T-cell (primary cell): Measurements from ENCODE around the gene DHRSX. TPM values are rescaled to one million over a fixed set of nuclear protein-coding genes. Genes with fewer than 3 reads are reported as not detected.
"Not testable (repeated sequence)": the region's sequence is repeated elsewhere in the genome, so short reads cannot be mapped to it uniquely, and the experiment has no call there.

Experiments
- ATAC-seq, 4 experiments: fragments of 200-7000 bp in 3 of 4; fragments of 150-1000 bp in 1 of 4; cut with Tn5 transposase; replicated peaks in 1 of 4; 1 replicate in 3 of 4; 2 replicates in 1 of 4; pipeline ENCODE4 v1.10.0; 2021; ENCODE audit warnings: moderate library complexity in 3 of 4, mild to moderate bottlenecking in 2 of 4, moderate number of reproducible peaks in 1 of 4
- CTCF ChIA-PET, 2 donors: fragments of 300-600 bp; sonication (Branson Sonifier 250); formaldehyde crosslinking; loops; one replicate each; lab custom pipeline; 2022; ENCODE audit warnings: antibody characterized with exemption in 2 of 2; lab: Charles Lee
- POLR2A ChIA-PET, 2 donors: fragments of 300-600 bp; sonication (Branson Sonifier 250); formaldehyde crosslinking; loops; one replicate each; lab custom pipeline; 2022; ENCODE audit warnings: antibody characterized with exemption in 2 of 2; lab: Charles Lee
- DNase-seq, 35 experiments: peaks; one replicate each; pipeline versions ENCODE4 v3.0.0 to v3.0.0-alpha.2; 2013 to 2023
- H3K27ac ChIP-seq: one replicate; pipeline ENCODE4 v1.5.1; 2013; ENCODE audit warnings: low read length
- H3K27me3 ChIP-seq, 2 experiments: replicated peaks in 1 of 2; 1 replicate in 1 of 2; 2 replicates in 1 of 2; pipeline versions ENCODE4 v1.6.1 to v1.7.0; 2013; ENCODE audit warnings: low read length in 1 of 2, mixed read lengths in 1 of 2; ENCODE audit not compliant: control insufficient read depth in 2 of 2, insufficient read depth in 2 of 2; ENCODE audit errors: extremely low read depth in 1 of 2
- H3K36me3 ChIP-seq, 2 donors: 1 replicate in 1 of 2; 2 replicates in 1 of 2; pipeline versions ENCODE4 v1.6.1 to v1.7.0; 2013; ENCODE audit warnings: low read length in 1 of 2; ENCODE audit not compliant: control insufficient read depth in 2 of 2, insufficient read depth in 1 of 2; ENCODE audit errors: extremely low read depth in 1 of 2
- H3K4me1 ChIP-seq, 2 experiments: 1 replicate in 1 of 2; 2 replicates in 1 of 2; pipeline versions ENCODE4 v1.6.1 to v1.7.0; 2013; ENCODE audit warnings: low read length in 2 of 2, mixed read lengths in 1 of 2; ENCODE audit not compliant: insufficient read depth in 2 of 2, control insufficient read depth in 1 of 2; ENCODE audit errors: extremely low read depth in 1 of 2
- H3K4me3 ChIP-seq, 2 donors: 1 replicate in 1 of 2; 2 replicates in 1 of 2; pipeline versions ENCODE4 v1.5.1 to v1.7.0; 2013; ENCODE audit warnings: mild to moderate bottlenecking in 2 of 2, low read length in 1 of 2, moderate library complexity in 1 of 2; ENCODE audit not compliant: control insufficient read depth in 1 of 2; ENCODE audit errors: extremely low read depth in 1 of 2
- H3K9me3 ChIP-seq: 2 replicates; pipeline ENCODE4 v1.7.0; 2013
- H3K27ac Mint-ChIP-seq, 2 donors: one replicate each; pipeline ENCODE4 v1.8.0; 2020 to 2021; ENCODE audit warnings: mild to moderate bottlenecking in 2 of 2, mixed read lengths in 2 of 2
- H3K27me3 Mint-ChIP-seq, 2 donors: one replicate each; pipeline ENCODE4 v1.8.0; 2021 to 2022; ENCODE audit warnings: mixed read lengths in 2 of 2
- H3K36me3 Mint-ChIP-seq: one replicate; pipeline ENCODE4 v1.8.0; 2021; ENCODE audit warnings: mixed read lengths
- H3K4me1 Mint-ChIP-seq, 3 donors: one replicate each; pipeline ENCODE4 v1.8.0; 2020 to 2022; ENCODE audit warnings: mixed read lengths in 3 of 3, mild to moderate bottlenecking in 1 of 3
- H3K4me3 Mint-ChIP-seq, 3 donors: one replicate each; pipeline ENCODE4 v1.8.0; 2020 to 2022; ENCODE audit warnings: mild to moderate bottlenecking in 3 of 3, mixed read lengths in 3 of 3, moderate library complexity in 3 of 3
- H3K9me3 Mint-ChIP-seq, 3 donors: one replicate each; pipeline ENCODE4 v1.8.0; 2020 to 2022; ENCODE audit warnings: mixed read lengths in 3 of 3
- WGBS: methylation state at CpG from one replicate; pipeline ENCODE4 v1.1.5; 2013; ENCODE audit warnings: missing lambda C conversion rate; ENCODE audit not compliant: insufficient coverage; 5-methylcytosine and 5-hydroxymethylcytosine counted together
- total RNA-seq, 35 experiments: library from RNA in 6 of 35; stranded (reverse) in 6 of 35; fragments of 120-200 nt in 1 of 35; gene quantifications; one replicate each; pipeline versions ENCODE4 v1.2.1 to v1.2.4 and lab custom pipeline; 2013 to 2026

Gene DHRSX
- total RNA-seq, 5 donors from 2014 or later (not counting 1 experiment from before 2014, with no cell fraction given): 13.2 to 20.0 (median 15.9) TPM

- H3K27ac ChIP-seq: no peak overlapping the region
- H3K27me3 ChIP-seq: no peaks in the 10 kb centered on the region
- WGBS: 100% methylated on average over 5 of the region's 8 CpGs
- no peak overlapping the region for H3K27ac Mint-ChIP-seq
- CTCF ChIA-PET: no interaction called here
- DNase-seq: no peak
- POLR2A ChIA-PET: no interaction called here
- H3K36me3 ChIP-seq: no peaks in the 10 kb centered on the region
- ATAC-seq: no peak
- no peaks in the 10 kb centered on the region for H3K9me3 ChIP-seq
- peaks cover 13% of the 10 kb centered on the region for H3K36me3 Mint-ChIP-seq
- no peak overlapping the region for H3K4me3 ChIP-seq
- H3K9me3 Mint-ChIP-seq: peaks cover 2 to 4% (median 4%) of the 10 kb centered on the region in 3 donors
- no peak overlapping the region for H3K4me3 Mint-ChIP-seq
- H3K4me1 Mint-ChIP-seq: peaks cover 10 to 16% (median 10%) of the 10 kb centered on the region in 3 donors
- no peaks in the 10 kb centered on the region for H3K27me3 Mint-ChIP-seq
- H3K4me1 ChIP-seq: no peaks in the 10 kb centered on the region
Observed at GRCh38 chrX:2461711-2462016, 39.1 kb downstream of the DHRSX start.

- Mint-ChIP-seq H3K4me1 (peaks cover 8 to 16% (median 10%) of the 10 kb centered on the region in 3 donors), H3K36me3 (peaks cover 14% of the 10 kb centered on the region)
- POLR2A ChIA-PET, DNase-seq, H3K9me3 ChIP-seq, H3K4me3 ChIP-seq, H3K9me3 Mint-ChIP-seq, H3K27me3 ChIP-seq, CTCF ChIA-PET, H3K27ac Mint-ChIP-seq, H3K27ac ChIP-seq, H3K27me3 Mint-ChIP-seq, H3K36me3 ChIP-seq, H3K4me1 ChIP-seq, H3K4me3 Mint-ChIP-seq, ATAC-seq: not testable (repeated sequence)
- WGBS: 100% methylated on average over 2 of the region's 17 CpGs
Observed at GRCh38 chrX:2460821-2461710, 39.7 kb downstream of the DHRSX start.

- H3K4me3 ChIP-seq, H3K27ac Mint-ChIP-seq, H3K27me3 ChIP-seq, H3K4me3 Mint-ChIP-seq, H3K4me1 ChIP-seq, POLR2A ChIA-PET, H3K27ac ChIP-seq, H3K9me3 ChIP-seq, H3K9me3 Mint-ChIP-seq, H3K36me3 ChIP-seq, H3K27me3 Mint-ChIP-seq, CTCF ChIA-PET, ATAC-seq, DNase-seq: not testable (repeated sequence)
- H3K36me3 Mint-ChIP-seq: peaks cover 17% of the 10 kb centered on the region
- peaks cover 8 to 16% (median 8%) of the 10 kb centered on the region in 3 donors for H3K4me1 Mint-ChIP-seq
- whole genome bisulfite sequencing: 100% methylated on average over 1 of the region's 10 CpGs
Observed at GRCh38 chrX:2460048-2460447, 40.7 kb downstream of the DHRSX start.

GRCh38 chrX:2458309-2458708, 42.5 kb downstream of the DHRSX start:
- no peak for ATAC-seq
- no peaks in the 10 kb centered on the region for H3K27me3 ChIP-seq
- POLR2A ChIA-PET: no interaction called here
- H3K4me1 ChIP-seq: no peaks in the 10 kb centered on the region
- peaks cover 22% of the 10 kb centered on the region for H3K36me3 Mint-ChIP-seq
- no peak overlapping the region for H3K27ac Mint-ChIP-seq
- no peak for DNase-seq
- H3K9me3 ChIP-seq: no peaks in the 10 kb centered on the region
- H3K4me1 Mint-ChIP-seq: peaks cover 2 to 11% (median 4%) of the 10 kb centered on the region in 3 donors
- H3K4me3 Mint-ChIP-seq: no peak overlapping the region
- H3K9me3 Mint-ChIP-seq: peaks cover 2 to 4% (median 4%) of the 10 kb centered on the region in 3 donors
- CTCF ChIA-PET: no interaction called here
- 100% methylated on average over 5 of the region's 6 CpGs for WGBS
- H3K36me3 ChIP-seq: no peaks in the 10 kb centered on the region
- H3K4me3 ChIP-seq: no peak overlapping the region
- no peaks in the 10 kb centered on the region for H3K27me3 Mint-ChIP-seq
- no peak overlapping the region for H3K27ac ChIP-seq

- 97% methylated on average over 25 of the region's 26 CpGs for WGBS
- H3K27ac Mint-ChIP-seq: no peak overlapping the region
- peaks cover 2 to 9% (median 4%) of the 10 kb centered on the region in 3 donors for H3K9me3 Mint-ChIP-seq
- peaks cover 0 to 6% (median 2%) of the 10 kb centered on the region in 3 donors for H3K4me1 Mint-ChIP-seq
- no peaks in the 10 kb centered on the region for H3K27me3 Mint-ChIP-seq
- Histone ChIP-seq H3K4me1 (no peaks in the 10 kb centered on the region), H3K27me3 (no peaks in the 10 kb centered on the region), H3K27ac (no peak overlapping the region), H3K36me3 (no peaks in the 10 kb centered on the region), H3K9me3 (no peaks in the 10 kb centered on the region), H3K4me3 (no peak overlapping the region)
- ATAC-seq: no peak
- no peak for DNase-seq
- H3K4me3 Mint-ChIP-seq: no peak overlapping the region
- ChIA-PET POLR2A (no interaction called here), CTCF (no interaction called here)
- H3K36me3 Mint-ChIP-seq: peaks cover 28% of the 10 kb centered on the region
Observed at GRCh38 chrX:2457289-2458133, 43.3 kb downstream of the DHRSX start.

GRCh38 chrX:2456091-2456490, 44.7 kb downstream of the DHRSX start:
- Mint-ChIP-seq H3K4me1 (peaks cover 4 to 12% (median 5%) of the 10 kb centered on the region in 3 donors), H3K9me3 (peaks cover 2 to 11% (median 4%) of the 10 kb centered on the region in 3 donors), H3K36me3 (peaks cover 42% of the 10 kb centered on the region)
- ATAC-seq, DNase-seq, H3K36me3 ChIP-seq, CTCF ChIA-PET, H3K4me3 ChIP-seq, H3K4me3 Mint-ChIP-seq, H3K27ac Mint-ChIP-seq, H3K9me3 ChIP-seq, H3K4me1 ChIP-seq, H3K27ac ChIP-seq, H3K27me3 Mint-ChIP-seq, POLR2A ChIA-PET, H3K27me3 ChIP-seq: not testable (repeated sequence)
- 86% methylated on average over 5 of the region's 8 CpGs for WGBS
